Fibroblast of the aortic adventitia (primary cell): ENCODE results near the gene NFIL3. TPM values are rescaled to one million over a fixed set of nuclear protein-coding genes. Genes with fewer than 3 reads are reported as not detected.

ENCODE experiments used
- DNase-seq: peaks from one replicate; pipeline ENCODE4 v3.0.0-alpha.2; 2010; ENCODE audit warnings: low read depth
- H3K4me3 ChIP-seq: 2 replicates; pipeline ENCODE4 v1.5.1; 2011; ENCODE audit warnings: low read depth, mild to moderate bottlenecking, control low read depth, low read length, moderate library complexity
- total RNA-seq: library from RNA; depleted of rRNA; stranded (reverse); fragments of >200 nt; gene quantifications from 2 replicates; pipeline ENCODE4 v1.2.3, GENCODE V29; 2012; ENCODE audit warnings: low replicate concordance
- TF ChIP-seq, protein P1 (sequence below): IDR thresholded peaks from 2 replicates; pipeline ENCODE4 v1.5.1; 2011; ENCODE audit warnings: mild to moderate bottlenecking, low read length, control low read depth, inconsistent platforms; ENCODE audit not compliant: insufficient read depth

Gene NFIL3
- total RNA-seq, 1 donor = 18.8 TPM

DNA sequence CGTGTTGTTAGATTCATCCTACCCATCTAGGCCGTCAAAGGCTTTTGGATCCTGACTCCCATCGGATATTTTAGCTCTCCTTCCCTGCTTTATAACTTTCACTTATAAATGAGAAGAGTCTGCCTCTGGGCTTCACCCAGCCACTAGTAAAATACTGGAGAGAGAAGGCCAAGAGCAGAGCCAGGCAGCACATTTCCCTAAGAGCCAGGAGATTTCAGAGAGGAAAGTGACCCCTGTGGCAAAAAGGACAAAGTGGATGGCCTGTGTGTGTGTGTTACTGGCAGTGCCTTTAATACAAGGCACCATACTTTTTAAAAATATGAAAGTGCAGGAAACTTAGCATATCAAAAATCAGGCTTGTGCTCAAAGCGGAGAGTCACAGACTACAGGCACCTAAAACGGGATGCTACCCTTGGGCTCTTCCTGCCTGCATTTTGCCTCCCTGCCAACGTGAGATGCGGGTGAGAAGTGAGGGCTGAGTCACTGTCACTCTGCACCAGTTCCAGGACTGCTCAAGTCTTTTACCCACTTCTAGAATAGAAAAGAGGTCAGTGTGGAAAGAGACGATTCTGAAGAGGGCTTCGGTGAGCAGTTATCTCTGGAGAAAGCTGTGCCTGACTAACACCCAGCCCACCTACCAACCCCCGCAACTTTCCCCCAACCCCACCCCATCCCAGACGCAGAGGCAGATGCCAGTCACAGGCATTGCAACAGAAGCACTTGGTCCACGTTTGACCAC is 15.9 kb downstream of the NFIL3 start:
- DNase-seq = no peak
- TF ChIP-seq, protein P1, sequence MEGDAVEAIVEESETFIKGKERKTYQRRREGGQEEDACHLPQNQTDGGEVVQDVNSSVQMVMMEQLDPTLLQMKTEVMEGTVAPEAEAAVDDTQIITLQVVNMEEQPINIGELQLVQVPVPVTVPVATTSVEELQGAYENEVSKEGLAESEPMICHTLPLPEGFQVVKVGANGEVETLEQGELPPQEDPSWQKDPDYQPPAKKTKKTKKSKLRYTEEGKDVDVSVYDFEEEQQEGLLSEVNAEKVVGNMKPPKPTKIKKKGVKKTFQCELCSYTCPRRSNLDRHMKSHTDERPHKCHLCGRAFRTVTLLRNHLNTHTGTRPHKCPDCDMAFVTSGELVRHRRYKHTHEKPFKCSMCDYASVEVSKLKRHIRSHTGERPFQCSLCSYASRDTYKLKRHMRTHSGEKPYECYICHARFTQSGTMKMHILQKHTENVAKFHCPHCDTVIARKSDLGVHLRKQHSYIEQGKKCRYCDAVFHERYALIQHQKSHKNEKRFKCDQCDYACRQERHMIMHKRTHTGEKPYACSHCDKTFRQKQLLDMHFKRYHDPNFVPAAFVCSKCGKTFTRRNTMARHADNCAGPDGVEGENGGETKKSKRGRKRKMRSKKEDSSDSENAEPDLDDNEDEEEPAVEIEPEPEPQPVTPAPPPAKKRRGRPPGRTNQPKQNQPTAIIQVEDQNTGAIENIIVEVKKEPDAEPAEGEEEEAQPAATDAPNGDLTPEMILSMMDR = no peak
- no peak overlapping the region for H3K4me3 ChIP-seq

DNA sequence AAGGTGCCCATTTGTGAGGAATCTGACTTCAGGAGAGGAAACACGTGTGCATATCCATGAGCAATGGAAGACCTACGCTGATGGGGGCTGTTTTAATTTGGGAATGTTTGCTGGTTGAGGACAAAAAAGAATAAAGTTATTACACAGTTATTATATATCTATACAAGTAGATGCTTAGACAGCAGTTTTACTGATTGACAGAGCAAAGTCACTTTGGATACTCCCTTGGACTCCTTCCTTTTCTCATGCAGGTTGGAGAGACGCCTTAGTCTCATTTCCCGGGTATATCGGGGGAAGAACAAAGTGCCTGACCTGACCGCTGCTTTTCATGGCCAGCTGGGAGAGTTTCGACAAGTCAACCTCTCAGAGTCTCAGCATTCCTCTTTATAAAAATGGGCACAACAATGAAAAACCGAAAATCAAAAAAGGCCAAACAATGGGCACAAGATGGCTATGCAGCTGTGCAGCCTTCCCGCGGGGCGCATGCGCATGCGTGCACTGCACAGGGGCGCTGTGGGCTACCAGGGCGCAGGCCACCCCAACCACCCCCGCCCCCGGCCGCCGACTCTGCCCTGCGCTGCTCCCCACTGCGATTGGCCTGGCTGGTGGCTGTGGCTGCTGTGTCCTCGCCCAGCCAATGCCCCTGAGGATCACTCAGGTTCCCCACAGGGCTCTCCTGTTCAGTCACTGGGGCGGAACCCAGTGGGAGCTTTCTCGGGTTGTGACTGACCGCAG is 18.1 kb downstream of the NFIL3 start:
- no peak for DNase-seq
- no peak overlapping the region for H3K4me3 ChIP-seq
- TF ChIP-seq, protein P1 = no peak

DNA sequence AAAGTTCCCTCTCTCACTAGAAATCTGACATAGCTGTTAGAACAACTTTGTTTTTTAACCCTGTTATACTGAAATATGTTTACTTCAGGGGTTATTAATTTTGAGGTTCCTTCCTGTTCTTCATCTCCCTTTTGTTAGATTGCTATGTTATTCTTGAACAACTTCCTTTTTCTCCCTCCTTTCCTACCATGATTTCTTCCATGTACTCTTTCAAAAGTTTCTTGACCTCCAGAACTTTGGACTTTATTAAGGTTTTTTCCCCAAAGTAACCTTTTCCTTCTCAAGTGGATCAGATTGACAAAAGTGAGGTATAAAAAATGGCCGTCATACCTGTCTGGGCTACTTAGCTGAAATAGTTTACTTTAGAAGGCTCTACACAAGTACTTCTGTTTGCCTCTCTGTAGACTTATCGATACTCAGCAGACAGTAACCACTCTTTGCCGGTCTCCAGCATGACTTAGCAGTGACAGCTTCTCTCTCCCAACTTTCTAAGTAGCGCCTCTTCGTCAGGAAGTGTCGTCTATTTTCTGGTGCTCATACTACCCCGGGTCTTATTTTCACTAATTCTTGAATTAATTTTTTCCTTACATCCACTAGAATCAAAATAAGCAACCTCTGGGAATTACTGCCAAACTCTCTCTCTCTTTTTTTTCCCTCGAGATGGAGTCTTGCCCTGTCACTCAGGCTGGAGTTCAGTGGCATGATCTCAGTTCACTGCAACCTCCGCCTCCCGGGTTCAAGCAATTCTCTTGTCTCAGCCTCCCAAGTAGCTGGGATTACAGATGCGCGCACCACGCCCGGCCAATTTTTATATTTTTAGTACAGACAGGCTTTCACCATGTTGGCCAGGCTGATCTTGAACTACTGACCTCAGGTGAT is 19.7 kb downstream of the NFIL3 start:
- DNase-seq = no peak
- TF ChIP-seq, protein P1 = no peak

DNA sequence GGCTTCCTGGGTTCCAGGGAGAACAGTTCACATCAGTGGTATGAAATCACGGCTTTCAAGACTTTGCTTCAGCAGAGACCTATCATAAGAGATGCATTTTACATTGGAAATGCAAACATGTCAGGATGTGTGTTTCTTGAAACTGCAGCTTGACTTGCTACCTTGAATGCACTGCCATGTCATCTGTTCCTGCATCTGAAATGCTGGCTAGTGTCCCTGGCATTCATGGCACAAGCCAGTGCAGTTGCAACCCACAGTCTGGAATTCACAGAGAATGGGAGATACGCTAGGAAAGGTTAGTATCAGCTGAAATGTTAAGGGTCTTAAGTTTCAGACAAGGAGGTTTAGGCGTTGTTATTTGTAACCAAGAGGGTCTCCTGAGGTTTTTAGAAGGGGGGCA is 24.7 kb downstream of the NFIL3 start:
- DNase-seq = no peak
- TF ChIP-seq, protein P1 = no peak
- H3K4me3 ChIP-seq = no peak overlapping the region

More for the DNA sequence above, 19.7 kb downstream of the NFIL3 start:
- no peak overlapping the region for H3K4me3 ChIP-seq

DNA sequence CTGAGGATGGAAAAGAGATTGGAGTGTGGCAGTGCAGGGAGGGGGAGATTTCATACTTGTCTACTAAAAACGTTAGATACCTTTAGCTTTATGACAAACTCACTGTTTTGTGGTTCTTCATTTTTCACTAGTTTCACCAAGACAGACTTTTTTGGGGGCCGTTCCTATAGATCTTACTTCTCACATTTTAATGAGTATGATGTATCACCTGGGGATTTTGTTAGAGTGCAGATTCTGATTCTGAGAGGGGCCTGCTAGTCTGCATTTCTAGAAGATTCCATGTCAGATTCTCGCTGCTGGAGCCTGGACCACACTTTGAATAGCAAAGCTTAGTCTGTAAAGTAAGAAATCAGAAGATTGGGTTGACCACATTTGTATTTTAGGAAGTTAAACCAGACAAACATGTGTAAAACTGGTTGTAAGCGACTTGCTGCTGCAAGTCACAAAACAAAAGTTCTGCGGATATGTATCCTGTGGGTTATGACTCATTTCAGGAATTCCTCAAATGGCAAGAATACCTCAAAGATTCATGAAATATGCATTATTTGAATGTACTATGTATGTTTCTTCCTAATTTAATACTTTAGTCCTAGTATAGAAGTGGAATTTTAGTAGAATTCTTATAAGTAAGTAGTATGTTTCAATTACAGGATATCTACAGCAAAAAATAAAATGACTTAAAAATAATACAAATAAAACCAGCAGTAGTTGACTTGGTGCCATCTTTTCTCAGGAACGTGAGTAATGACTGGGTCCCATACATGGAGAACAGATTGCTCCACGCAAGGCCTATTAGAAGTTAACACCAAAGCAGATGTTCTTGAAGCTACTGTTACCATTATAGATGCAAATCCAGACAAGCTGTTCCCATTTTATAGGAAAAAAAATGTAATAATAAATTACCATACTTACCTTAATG is 27.8 kb downstream of the NFIL3 start:
- no peak overlapping the region for H3K4me3 ChIP-seq
- DNase-seq = peak; percentile 84
- TF ChIP-seq, protein P1 = no peak
